Natural killer cell treated with Interleukin-12 subunit alpha and Interleukin-12 subunit beta and Interleukin-15 and Interleukin-18, amount 100 ng/mL, for 72 hours (primary cell): ENCODE measurements around the gene IFNL3. TPM values are rescaled to one million over a fixed set of nuclear protein-coding genes. Genes with fewer than 3 reads are reported as not detected.
"Not testable (repeated sequence)": the region's sequence is repeated elsewhere in the genome, so short reads cannot be mapped to it uniquely, and the experiment has no call there.

Experiments used
- ATAC-seq, 2 donors: fragments of 150-1000 bp; cut with Tn5 transposase in 1 of 2; sonication (Bioruptor Pico), chemical (Tn5 transposase) in 1 of 2; 2 replicates each; pipeline ENCODE4 v1.10.0; 2021
- DNase-seq: peaks from one replicate; pipeline ENCODE4 v3.0.0; 2022; ENCODE audit warnings: low spot score
- H3K27ac Mint-ChIP-seq, 2 donors: 1 replicate in 1 of 2; 2 replicates in 1 of 2; pipeline ENCODE4 v1.8.0; 2022; ENCODE audit warnings: mixed read lengths in 2 of 2, mild to moderate bottlenecking in 1 of 2, moderate library complexity in 1 of 2
- H3K27me3 Mint-ChIP-seq, 2 donors: 1 replicate in 1 of 2; 2 replicates in 1 of 2; pipeline ENCODE4 v1.8.0; 2022; ENCODE audit warnings: mixed read lengths in 2 of 2
- H3K36me3 Mint-ChIP-seq: one replicate; pipeline ENCODE4 v1.8.0; 2022; ENCODE audit warnings: mixed read lengths
- H3K4me1 Mint-ChIP-seq, 2 donors: 1 replicate in 1 of 2; 2 replicates in 1 of 2; pipeline ENCODE4 v1.8.0; 2022; ENCODE audit warnings: low read depth in 2 of 2, mixed read lengths in 2 of 2, mild to moderate bottlenecking in 1 of 2
- H3K4me3 Mint-ChIP-seq: one replicate; pipeline ENCODE4 v1.8.0; 2022; ENCODE audit warnings: mixed read lengths
- H3K9me3 Mint-ChIP-seq: 2 replicates; pipeline ENCODE4 v1.8.0; 2022; ENCODE audit warnings: mixed read lengths
- total RNA-seq, 2 donors: library from RNA; stranded (reverse); gene quantifications; one replicate each; pipeline ENCODE4 v1.2.3, GENCODE V29; 2022

Gene IFNL3
- total RNA-seq, 2 donors from 2014 or later: not detected

DNA sequence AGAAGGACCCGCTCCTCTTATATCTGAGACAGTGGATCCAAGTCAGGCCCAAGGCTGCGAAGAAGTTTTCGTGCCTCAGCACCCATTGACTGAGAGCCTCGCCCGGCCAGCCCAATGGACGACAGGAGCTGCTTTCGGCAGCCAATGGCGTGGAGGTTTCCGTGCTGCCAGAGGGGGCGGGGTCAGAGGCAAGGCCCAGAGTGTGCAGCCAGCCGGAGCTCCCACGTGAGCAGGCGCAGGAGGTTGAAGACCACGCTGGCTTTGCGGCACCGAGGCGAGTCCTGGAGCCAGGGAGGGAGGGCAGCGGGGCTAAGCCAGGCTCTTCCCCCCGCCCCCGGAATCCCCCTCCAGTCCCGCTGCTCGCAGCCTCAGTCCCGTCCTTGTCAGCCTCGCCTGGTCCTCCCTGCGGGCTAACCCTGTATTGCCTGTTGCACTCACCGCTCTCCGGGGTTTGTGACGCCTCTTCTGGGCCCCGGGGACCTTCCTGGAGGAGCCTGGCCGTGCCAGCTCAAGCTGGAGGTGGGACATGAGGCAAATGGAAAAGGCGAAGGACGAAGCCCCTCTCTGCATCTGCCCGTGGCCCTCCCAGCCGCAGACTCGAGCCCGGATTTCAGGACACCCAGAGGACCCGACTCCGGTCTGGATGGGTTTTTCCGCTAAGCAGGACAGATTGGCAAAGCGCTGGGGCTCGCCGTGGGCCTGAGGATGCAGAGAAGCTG is 2.3 kb upstream of the IFNL3 start:
- Mint-ChIP-seq H3K4me1 (peaks cover 0 to 2% of the 10 kb centered on the region in 2 donors), H3K36me3 (no peaks in the 10 kb centered on the region), H3K27ac (no peak overlapping the region), H3K27me3 (peaks cover 3 to 8% of the 10 kb centered on the region in 2 donors), H3K4me3 (peak overlapping the region; percentile 27), H3K9me3 (no peaks in the 10 kb centered on the region)
- ATAC-seq (peak; percentile 53 to 54), DNase-seq (no peak)

GRCh38 chr19:39245166-39245565 is 360 bp upstream of the IFNL3 start:
- not testable (repeated sequence) for H3K36me3 Mint-ChIP-seq, H3K9me3 Mint-ChIP-seq, DNase-seq, H3K27ac Mint-ChIP-seq, H3K4me3 Mint-ChIP-seq, H3K4me1 Mint-ChIP-seq, H3K27me3 Mint-ChIP-seq
- ATAC-seq: peak in 1 of 2 donors; percentile 50

DNA sequence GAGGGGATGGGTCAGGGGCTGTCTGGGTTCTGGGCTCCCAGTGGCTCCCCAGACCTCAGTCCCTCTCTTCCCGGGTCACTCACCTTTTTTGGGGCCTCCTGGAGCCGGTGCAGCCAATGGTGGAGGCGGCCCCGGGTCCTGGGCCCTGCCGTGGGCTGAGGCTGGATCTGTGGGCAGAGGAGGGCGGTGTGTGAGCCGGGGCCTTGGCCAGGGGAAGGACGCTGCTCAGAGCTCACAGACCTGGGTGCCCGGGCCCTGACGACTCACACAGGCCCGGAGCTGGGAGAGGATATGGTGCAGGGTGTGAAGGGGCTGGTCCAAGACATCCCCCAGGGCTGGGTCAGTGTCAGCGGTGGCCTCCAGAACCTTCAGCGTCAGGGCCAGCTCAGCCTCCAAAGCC is 1.1 kb downstream of the IFNL3 start:
- not testable (repeated sequence) for ATAC-seq, H3K4me1 Mint-ChIP-seq, H3K36me3 Mint-ChIP-seq, H3K27ac Mint-ChIP-seq, H3K4me3 Mint-ChIP-seq, DNase-seq, H3K9me3 Mint-ChIP-seq, H3K27me3 Mint-ChIP-seq

DNA sequence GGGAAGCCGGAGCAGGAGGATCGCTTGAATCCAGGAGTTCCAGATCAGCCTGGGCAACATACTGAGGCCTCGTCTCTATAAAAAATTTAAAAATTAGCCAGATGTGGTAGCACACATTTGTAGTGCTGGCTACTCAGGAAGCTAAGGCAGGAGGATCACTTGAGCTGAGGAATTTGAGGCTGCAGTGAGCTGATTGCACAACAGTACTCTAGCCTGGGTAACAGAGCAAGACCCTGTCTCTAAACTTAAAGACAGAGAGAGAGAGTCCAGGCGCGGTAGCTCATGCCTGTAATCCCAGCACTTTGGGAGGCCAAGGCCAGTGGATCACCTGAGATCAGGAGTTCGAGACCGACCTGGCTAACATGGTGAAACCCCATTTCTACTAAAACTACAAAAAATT is 4.4 kb downstream of the IFNL3 start:
- Mint-ChIP-seq H3K27me3 (no peaks in the 10 kb centered on the region), H3K4me3 (no peak overlapping the region), H3K9me3 (no peaks in the 10 kb centered on the region), H3K27ac (no peak overlapping the region), H3K4me1 (peaks cover 0 to 17% of the 10 kb centered on the region in 2 donors), H3K36me3 (no peaks in the 10 kb centered on the region)
- no peak for ATAC-seq
- no peak for DNase-seq

- no peaks in the 10 kb centered on the region for H3K36me3 Mint-ChIP-seq
- ATAC-seq (no peak), DNase-seq (no peak)
- no peaks in the 10 kb centered on the region for H3K27me3 Mint-ChIP-seq
- H3K4me1 Mint-ChIP-seq: peaks cover 0 to 17% of the 10 kb centered on the region in 2 donors
- H3K9me3 Mint-ChIP-seq: no peaks in the 10 kb centered on the region
- no peak overlapping the region for H3K4me3 Mint-ChIP-seq
- no peak overlapping the region for H3K27ac Mint-ChIP-seq
These were observed 5.9 kb downstream of the IFNL3 start for GRCh38 chr19:39238944-39239343.

- Mint-ChIP-seq H3K36me3 (no peaks in the 10 kb centered on the region), H3K9me3 (no peaks in the 10 kb centered on the region), H3K4me3 (no peak overlapping the region), H3K27ac (no peak overlapping the region), H3K27me3 (no peaks in the 10 kb centered on the region), H3K4me1 (peaks cover 0 to 17% of the 10 kb centered on the region in 2 donors)
- ATAC-seq (no peak), DNase-seq (no peak)
These were observed 6.6 kb downstream of the IFNL3 start for GRCh38 chr19:39238209-39238608.

- ATAC-seq: peak; percentile 56 to 69
- H3K27ac Mint-ChIP-seq: no peak overlapping the region
- no peak overlapping the region for H3K4me3 Mint-ChIP-seq
These were observed 7.3 kb downstream of the IFNL3 start for GRCh38 chr19:39237200-39238184.

DNA sequence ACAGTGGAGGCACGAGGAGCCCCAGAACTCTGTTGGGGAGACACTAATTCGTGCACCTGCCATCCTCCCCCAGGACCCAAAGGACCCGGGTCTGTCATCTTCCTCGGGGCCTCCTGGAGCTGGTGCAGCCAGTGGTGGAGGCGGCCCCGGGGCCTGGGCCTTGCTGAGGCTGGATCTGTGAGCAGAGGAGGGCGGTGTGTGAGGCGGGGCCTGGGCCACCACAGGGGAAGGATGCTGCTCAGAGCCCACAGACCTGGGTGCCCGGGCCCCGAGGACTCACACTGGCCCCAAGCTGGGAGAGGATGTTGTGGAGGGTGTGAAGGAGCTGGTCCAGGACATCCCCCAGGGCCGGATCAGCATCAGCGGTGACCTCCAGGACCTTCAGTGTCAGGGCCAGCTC is 8.3 kb downstream of the IFNL3 start:
- ATAC-seq (peak; percentile 71 to 78), DNase-seq (no peak)
- H3K27ac Mint-ChIP-seq: peak overlapping the region in 1 of 2 donors; percentile 57
- peak overlapping the region; percentile 6 for H3K4me3 Mint-ChIP-seq
- peaks cover 0 to 17% of the 10 kb centered on the region in 2 donors for H3K4me1 Mint-ChIP-seq
- H3K36me3 Mint-ChIP-seq: no peaks in the 10 kb centered on the region
- H3K27me3 Mint-ChIP-seq: no peaks in the 10 kb centered on the region
- no peaks in the 10 kb centered on the region for H3K9me3 Mint-ChIP-seq

More at GRCh38 chr19:39237200-39238184, 7.3 kb downstream of the IFNL3 start:
- Mint-ChIP-seq H3K4me1 (peaks cover 0 to 17% of the 10 kb centered on the region in 2 donors), H3K9me3 (no peaks in the 10 kb centered on the region), H3K27me3 (no peaks in the 10 kb centered on the region), H3K36me3 (no peaks in the 10 kb centered on the region)
- DNase-seq: no peak

GRCh38 chr19:39232708-39233107 is 12.1 kb downstream of the IFNL3 start:
- no peak overlapping the region for H3K27ac Mint-ChIP-seq
- no peak for DNase-seq
- H3K4me1 Mint-ChIP-seq: peaks cover 0 to 10% of the 10 kb centered on the region in 2 donors
- no peak overlapping the region for H3K4me3 Mint-ChIP-seq
- no peaks in the 10 kb centered on the region for H3K27me3 Mint-ChIP-seq
- no peaks in the 10 kb centered on the region for H3K9me3 Mint-ChIP-seq
- no peak for ATAC-seq
- H3K36me3 Mint-ChIP-seq: no peaks in the 10 kb centered on the region

DNA sequence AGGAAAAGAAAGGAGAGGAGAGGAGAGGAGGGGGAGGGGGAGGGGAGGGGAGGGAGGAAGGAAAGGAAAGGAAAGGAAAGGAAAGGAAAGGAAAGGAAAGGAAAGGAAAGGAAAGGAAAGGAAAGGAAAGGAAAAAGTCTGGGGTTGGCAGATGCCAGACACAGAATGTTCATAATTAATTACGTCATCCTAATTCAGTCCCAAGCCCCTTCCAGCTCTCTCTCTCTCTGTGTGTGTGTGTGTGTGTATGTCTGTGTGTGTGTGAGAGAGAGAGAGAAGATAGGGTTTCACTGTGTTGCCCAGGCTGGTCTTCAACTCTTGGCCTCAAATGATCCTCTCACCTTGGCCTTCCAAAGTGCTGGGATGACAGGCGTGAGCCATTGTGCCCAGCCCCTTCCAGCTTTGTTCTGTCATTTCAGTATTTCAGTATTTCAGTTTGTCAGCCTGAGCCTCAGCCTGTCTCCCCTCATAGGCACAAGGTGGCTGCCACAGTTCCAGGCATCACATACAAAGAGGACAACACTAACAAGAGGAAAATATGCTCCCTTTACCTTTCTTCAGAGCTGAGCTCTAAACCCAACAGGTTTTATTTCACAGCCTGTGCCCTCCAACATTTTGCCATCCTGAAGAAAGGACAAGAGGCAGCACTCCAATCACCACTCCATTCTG is 14.6 kb downstream of the IFNL3 start:
- Mint-ChIP-seq H3K4me3 (no peak overlapping the region), H3K9me3 (no peaks in the 10 kb centered on the region), H3K36me3 (no peaks in the 10 kb centered on the region), H3K27me3 (peaks cover 3 to 12% of the 10 kb centered on the region in 2 donors), H3K4me1 (no peaks in the 10 kb centered on the region), H3K27ac (no peak overlapping the region)
- DNase-seq (no peak), ATAC-seq (no peak)

DNA sequence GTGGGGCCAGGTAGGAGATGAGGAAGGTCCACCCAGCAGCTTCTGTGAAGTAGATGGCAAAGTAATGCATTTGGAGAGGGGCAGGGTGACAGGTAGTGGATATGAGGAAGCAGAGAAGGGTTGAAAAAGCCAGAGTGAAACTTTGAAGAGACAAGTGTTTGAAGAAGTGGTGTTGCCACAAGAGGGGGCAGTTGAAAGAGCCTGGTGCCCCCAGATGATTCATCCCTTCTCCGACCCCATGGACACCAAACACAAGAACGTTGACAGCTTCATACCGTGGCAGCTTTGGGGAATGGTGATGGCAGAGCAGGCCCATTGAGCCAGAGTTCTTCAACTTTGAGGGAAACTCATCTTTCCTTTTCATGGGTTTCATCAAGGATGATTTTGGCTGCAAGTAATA is 19.9 kb downstream of the IFNL3 start:
- H3K27ac Mint-ChIP-seq: no peak overlapping the region
- H3K36me3 Mint-ChIP-seq: no peaks in the 10 kb centered on the region
- H3K27me3 Mint-ChIP-seq: peaks cover 20 to 42% of the 10 kb centered on the region in 2 donors
- no peak for DNase-seq
- H3K9me3 Mint-ChIP-seq: no peaks in the 10 kb centered on the region
- ATAC-seq: no peak
- H3K4me3 Mint-ChIP-seq: no peak overlapping the region
- H3K4me1 Mint-ChIP-seq: peaks cover 2 to 6% of the 10 kb centered on the region in 2 donors

DNA sequence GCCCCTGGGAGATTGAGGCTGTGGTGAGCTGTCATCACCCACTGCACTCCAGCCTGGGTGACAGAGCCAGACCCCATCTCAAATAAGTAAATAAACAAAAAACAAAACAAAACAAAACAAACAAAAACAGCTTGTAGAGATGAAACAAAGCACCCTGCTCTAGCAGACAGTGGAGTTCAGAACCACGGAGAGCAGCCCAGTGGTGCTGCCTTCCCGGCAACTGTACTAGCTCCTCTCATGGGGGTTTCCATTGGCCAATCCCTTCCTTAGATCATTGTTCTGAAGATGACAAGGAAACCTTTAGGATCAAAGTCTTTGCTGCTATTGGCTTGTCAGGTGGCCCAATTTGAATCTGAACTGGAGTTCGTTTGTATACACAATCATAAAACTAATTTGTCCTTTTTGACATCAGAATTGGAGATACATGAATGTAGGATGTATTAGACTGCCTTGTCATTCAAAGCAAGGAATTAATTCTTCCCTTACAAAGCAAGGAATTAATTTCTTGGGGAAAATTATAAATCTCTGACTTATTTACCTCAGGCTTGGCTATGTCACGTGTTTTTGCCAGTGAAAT is 21.0 kb downstream of the IFNL3 start:
- H3K9me3 Mint-ChIP-seq: no peaks in the 10 kb centered on the region
- H3K4me3 Mint-ChIP-seq: no peak overlapping the region
- H3K4me1 Mint-ChIP-seq: peaks cover 2 to 6% of the 10 kb centered on the region in 2 donors
- H3K36me3 Mint-ChIP-seq: no peaks in the 10 kb centered on the region
- DNase-seq (no peak), ATAC-seq (no peak)
- no peak overlapping the region for H3K27ac Mint-ChIP-seq
- H3K27me3 Mint-ChIP-seq: peaks cover 25 to 42% of the 10 kb centered on the region in 2 donors

- H3K4me1 Mint-ChIP-seq, ATAC-seq, H3K36me3 Mint-ChIP-seq, DNase-seq, H3K27ac Mint-ChIP-seq, H3K9me3 Mint-ChIP-seq, H3K4me3 Mint-ChIP-seq: not testable (repeated sequence)
- H3K27me3 Mint-ChIP-seq: peaks cover 22 to 27% of the 10 kb centered on the region in 2 donors
These were observed 25.7 kb downstream of the IFNL3 start for GRCh38 chr19:39219108-39219507.
